Measurements from ENCODE around the gene PPTC7.
"Not testable (repeated sequence)": the region's sequence is repeated elsewhere in the genome, so short reads cannot be mapped to it uniquely, and the experiment has no call there.

PPTC7 gene

DNA sequence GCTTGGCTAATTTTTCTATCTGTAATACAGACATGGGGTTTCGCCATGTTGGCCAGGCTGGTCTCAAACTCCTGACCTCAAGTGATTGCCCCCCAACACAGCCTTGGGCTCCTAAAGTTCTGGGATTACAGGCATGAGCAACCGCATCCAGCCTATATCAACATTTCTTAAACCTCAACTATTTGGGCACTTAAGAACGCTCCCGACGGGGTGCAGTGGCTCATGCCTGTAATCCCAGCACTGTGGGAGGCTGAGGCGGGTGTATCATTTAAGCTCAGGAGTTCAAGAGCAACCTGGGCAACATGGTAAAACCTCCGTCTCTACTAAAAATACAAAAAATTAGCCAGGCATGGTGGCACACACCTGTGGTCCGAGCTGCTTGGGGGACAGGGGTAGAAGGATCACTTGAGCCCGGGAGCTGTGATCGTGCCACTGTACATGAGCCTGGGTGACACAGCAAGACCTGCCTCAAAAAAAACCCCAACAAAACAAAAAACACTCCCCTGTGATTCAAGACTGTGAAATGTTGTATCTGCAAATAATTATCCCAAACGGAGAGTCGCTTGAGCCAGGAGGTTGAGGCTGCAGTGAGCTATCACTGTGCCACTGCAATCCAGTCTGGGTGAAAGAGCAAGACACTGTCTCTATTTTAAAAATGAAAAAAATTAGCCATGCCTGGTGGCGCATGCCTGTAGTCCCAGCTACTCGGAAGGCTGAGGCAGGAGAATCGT lies 21.5 kb downstream of the PPTC7 start:
- no peak for DNase-seq (ENCODE audit: low spot score)

DNA sequence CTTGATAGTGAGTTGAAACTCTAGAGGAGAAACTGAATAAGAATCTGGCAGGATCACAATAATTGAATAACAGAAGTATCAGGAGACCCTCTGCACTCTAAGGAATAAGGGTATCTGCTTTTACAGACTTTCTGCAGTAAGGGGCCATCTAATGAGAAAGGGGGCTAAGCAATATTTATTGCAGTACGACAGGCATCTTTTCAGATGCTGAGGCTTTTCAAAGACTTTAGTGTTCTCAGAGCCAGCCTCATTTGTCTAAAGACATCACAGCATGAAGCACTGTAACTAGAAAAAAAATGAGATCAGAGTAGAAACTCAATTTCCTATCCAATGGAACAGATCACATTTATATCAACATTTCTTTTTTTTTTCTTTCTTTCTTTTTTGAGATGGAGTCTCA lies 22.2 kb downstream of the PPTC7 start:
- no peak for DNase-seq (ENCODE audit: low spot score)

- DNase-seq (ENCODE audit: low spot score) = no peak
These were observed 23.1 kb downstream of the PPTC7 start for GRCh38 chr12:110560048-110560447.

DNA sequence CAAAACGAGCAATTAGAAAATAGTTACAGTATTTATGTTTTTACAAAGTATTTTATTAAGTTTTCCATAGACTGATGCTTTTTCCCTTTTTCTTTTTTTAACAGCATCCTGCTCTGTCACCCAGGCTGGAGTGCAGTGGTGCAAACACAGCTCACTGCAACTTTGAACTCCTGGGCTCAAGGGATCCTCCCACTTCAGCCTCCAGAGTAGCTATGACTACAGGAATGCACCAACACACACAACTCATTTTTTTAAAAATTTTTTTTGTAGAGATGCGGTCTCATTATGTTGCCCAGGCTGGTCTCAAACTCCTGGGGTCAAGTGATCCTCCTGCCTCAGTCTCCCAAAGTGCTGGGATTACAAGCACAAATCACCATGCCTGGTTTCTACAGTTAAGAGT lies 24.2 kb downstream of the PPTC7 start:
- not testable (repeated sequence) for DNase-seq (ENCODE audit: low spot score)

GRCh38 chr12:110557300-110557699 lies 25.8 kb downstream of the PPTC7 start:
- no peak for DNase-seq (ENCODE audit: low spot score)

GRCh38 chr12:110556705-110557104 lies 26.4 kb downstream of the PPTC7 start:
- no peak for DNase-seq (ENCODE audit: low spot score)

- DNase-seq (ENCODE audit: low spot score) = no peak
These were observed 27.3 kb downstream of the PPTC7 start for GRCh38 chr12:110555577-110556406.

- DNase-seq (ENCODE audit: low spot score) = no peak
These were observed 28.9 kb downstream of the PPTC7 start for GRCh38 chr12:110554184-110554583.

- no peak for DNase-seq (ENCODE audit: low spot score)
These were observed 32.1 kb downstream of the PPTC7 start for GRCh38 chr12:110550981-110551380.

GRCh38 chr12:110549716-110550115 lies 33.4 kb downstream of the PPTC7 start:
- DNase-seq (ENCODE audit: low spot score) = no peak

- no peak for DNase-seq (ENCODE audit: low spot score)
These were observed 34.4 kb downstream of the PPTC7 start for GRCh38 chr12:110548678-110549077.

DNA sequence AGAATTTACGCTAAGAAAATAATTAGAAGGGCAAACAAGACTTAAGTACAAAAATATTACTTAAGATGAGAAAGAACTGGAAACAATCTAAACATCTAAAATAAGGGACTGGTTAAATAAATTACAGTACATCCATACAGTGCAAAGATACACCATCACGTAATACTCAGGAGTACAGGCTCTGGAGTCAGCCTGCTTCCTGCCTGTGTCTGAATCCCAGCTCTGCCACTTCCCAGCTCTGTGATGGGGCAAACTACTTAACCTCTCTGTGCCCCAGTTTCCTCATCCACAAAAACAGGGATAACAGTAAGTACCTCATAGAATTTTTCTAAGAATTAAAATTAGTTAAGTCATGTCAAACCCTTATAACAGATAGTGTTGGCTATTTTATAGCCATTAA lies 36.0 kb downstream of the PPTC7 start:
- DNase-seq (ENCODE audit: low spot score) = no peak

DNA sequence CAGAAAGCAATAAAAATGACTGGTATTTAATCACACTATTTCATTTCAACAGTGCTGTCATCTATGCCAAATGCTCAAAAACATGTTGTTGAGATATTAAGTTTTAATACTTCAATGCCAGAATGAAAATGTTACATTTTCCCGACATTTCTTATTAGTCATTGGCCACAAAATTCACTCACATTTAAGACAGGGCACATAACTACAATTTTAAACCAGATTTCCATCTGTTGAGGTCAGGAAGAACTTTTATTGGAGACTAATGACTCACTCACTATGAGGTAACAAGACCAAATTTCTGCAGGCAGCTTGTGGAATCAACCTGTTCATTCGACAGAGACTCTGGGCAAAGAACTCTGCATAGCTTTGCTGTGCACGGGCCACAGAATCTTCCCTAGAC lies 36.8 kb downstream of the PPTC7 start:
- DNase-seq (ENCODE audit: low spot score) = no peak

GRCh38 chr12:110545812-110546211 lies 37.3 kb downstream of the PPTC7 start:
- DNase-seq (ENCODE audit: low spot score) = no peak

DNA sequence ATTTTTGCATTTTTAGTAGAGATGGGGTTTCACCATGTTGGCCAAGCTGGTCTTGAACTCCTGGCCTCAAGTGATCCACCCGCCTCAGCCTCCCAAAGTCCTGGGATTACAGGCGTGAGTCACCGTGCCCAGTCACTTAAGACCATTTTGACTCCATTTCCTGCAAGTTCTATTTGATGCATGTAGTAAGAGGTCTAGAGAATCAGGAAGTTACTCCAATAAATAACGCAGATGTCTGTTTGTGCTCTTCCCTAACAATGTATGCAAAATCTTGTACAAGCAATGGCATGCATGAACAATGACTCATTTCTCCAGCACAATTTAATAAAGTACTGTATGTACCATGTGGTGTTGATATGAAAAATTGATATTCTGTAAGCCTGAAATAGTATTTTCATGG lies 37.9 kb downstream of the PPTC7 start:
- not testable (repeated sequence) for DNase-seq (ENCODE audit: low spot score)

GRCh38 chr12:110543965-110544364 lies 39.2 kb downstream of the PPTC7 start:
- no peak for DNase-seq (ENCODE audit: low spot score)

GRCh38 chr12:110543252-110543959 lies 39.7 kb downstream of the PPTC7 start:
- peak; percentile 21 for DNase-seq (ENCODE audit: low spot score)

DNA sequence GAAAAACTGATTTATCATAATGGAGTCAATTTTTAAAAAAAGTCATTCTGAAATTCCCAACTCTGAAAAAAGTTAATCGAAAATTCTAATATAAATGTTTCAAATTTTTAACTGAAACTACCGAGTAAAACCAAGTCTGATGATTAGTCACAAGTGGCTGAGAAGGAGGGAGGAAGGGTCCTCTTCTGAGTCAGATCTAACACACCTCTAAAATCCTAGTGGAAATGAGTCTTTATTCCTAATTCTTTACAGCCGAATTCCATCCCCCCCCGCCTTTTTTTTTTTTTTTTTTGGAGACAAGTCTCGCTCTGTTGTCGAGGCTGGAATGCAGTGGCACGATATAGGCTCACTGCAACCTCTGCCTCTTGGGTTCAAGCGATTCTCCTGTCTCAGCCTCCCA lies 43.1 kb downstream of the PPTC7 start:
- no peak for DNase-seq (ENCODE audit: low spot score)

DNA sequence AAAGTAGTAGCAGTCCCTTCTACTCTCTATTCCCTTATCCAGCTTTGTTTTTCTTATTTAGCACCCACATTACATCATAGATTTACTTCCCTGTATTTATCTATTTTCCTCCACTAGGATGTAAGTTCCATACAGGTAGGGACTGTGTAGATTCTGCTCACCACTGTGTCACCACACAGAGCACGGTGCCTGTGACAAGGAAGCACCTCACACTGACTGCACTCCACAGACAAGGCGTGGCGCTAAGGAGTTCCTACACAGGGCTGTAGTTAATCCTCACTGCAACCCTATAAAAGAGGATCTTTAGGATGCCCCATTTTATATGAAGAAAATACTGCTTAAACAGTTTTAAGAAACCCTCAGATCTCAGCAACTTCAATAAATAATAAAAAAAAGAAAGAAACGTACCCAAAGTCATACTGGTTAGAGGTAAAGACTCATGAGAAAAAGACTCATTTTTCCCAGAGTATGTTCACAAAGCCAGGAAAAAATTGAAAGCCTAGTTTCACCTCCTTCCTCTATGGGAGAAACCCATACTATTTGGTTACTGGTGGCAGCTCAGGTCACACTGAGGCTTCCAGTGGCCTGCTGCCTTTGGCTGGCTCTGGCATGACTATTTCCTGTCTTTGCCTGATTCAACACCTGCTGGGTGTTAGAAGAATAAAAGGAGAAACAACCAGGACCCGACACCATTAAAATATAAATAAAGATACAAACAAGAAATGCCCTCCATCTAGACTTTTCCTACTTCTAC lies 44.1 kb downstream of the PPTC7 start:
- DNase-seq (ENCODE audit: low spot score) = no peak

- no peak for DNase-seq (ENCODE audit: low spot score)
These were observed 45.3 kb downstream of the PPTC7 start for GRCh38 chr12:110537605-110538409.

Measured in putamen (tissue), 1 donor.